WERI-Rb-1 (cell line): ENCODE results near the gene ZBTB14.

Source experiments
- DNase-seq: peaks from one replicate; pipeline ENCODE4 v3.0.0-alpha.2; 2020
- H3K27ac ChIP-seq: fragments of 250-450 bp; sonication (Bioruptor Pico); 2 replicates; pipeline ENCODE4 v1.5.1; 2020; ENCODE audit warnings: mild to moderate bottlenecking, moderate library complexity
- H3K27me3 ChIP-seq: fragments of 250-450 bp; sonication (Bioruptor Pico); 2 replicates; pipeline ENCODE4 v1.5.1; 2021; ENCODE audit warnings: mild to moderate bottlenecking, low read depth, moderate library complexity; ENCODE audit not compliant: insufficient read depth, severe bottlenecking
- H3K36me3 ChIP-seq: fragments of 250-450 bp; sonication (Bioruptor Pico); 2 replicates; pipeline ENCODE4 v1.5.1; 2020; ENCODE audit warnings: mild to moderate bottlenecking, moderate library complexity
- H3K4me3 ChIP-seq: 2 replicates; pipeline ENCODE4 v1.5.1; 2011; ENCODE audit warnings: low read depth, mild to moderate bottlenecking, control low read depth, low read length
- H3K9me3 ChIP-seq: fragments of 250-450 bp; sonication (Bioruptor Pico); 2 replicates; pipeline ENCODE4 v1.5.1; 2021; ENCODE audit warnings: mild to moderate bottlenecking, moderate library complexity; ENCODE audit not compliant: severe bottlenecking
- TF ChIP-seq, protein P1 (sequence below): IDR thresholded peaks from 2 replicates; pipeline ENCODE4 v1.5.1; 2011; ENCODE audit warnings: low read depth, mild to moderate bottlenecking, control low read depth, inconsistent platforms, low read length

Gene ZBTB14

DNA sequence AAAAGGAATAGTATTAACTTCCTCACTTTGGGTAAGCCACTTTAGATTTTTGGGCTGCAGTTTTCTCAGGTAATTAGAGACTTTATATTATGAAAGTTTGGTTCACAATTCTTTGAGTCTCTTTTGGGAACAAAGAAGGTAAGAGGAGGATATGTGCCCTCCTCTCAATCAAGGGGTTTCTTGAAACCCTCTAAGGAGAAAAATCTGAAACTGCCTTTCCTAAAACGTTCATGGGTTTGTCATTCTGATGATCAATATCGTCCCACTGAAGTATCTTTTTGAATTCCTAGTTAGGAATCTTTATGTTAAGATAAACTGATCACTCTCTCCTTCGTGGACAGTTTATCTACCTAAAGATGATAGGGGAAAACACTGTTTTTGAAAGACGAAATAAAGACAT, 56.1 kb downstream of the ZBTB14 start:
- TF ChIP-seq, protein P1, sequence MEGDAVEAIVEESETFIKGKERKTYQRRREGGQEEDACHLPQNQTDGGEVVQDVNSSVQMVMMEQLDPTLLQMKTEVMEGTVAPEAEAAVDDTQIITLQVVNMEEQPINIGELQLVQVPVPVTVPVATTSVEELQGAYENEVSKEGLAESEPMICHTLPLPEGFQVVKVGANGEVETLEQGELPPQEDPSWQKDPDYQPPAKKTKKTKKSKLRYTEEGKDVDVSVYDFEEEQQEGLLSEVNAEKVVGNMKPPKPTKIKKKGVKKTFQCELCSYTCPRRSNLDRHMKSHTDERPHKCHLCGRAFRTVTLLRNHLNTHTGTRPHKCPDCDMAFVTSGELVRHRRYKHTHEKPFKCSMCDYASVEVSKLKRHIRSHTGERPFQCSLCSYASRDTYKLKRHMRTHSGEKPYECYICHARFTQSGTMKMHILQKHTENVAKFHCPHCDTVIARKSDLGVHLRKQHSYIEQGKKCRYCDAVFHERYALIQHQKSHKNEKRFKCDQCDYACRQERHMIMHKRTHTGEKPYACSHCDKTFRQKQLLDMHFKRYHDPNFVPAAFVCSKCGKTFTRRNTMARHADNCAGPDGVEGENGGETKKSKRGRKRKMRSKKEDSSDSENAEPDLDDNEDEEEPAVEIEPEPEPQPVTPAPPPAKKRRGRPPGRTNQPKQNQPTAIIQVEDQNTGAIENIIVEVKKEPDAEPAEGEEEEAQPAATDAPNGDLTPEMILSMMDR, result no peak

More for the DNA sequence above, 56.1 kb downstream of the ZBTB14 start:
- Histone ChIP-seq H3K27me3 (no peaks in the 10 kb centered on the region), H3K9me3 (no peaks in the 10 kb centered on the region), H3K27ac (no peak overlapping the region), H3K36me3 (peaks cover 6% of the 10 kb centered on the region), H3K4me3 (no peak overlapping the region)
- DNase-seq, result no peak
